ENCODE results near the gene AMZ1. TPM values are rescaled to one million over a fixed set of nuclear protein-coding genes. Genes with fewer than 3 reads are reported as not detected.

Gene AMZ1
- total and polyA plus RNA-seq, 10 of the 15 experiments (the other 5 are each of a cell fraction or from before 2014, with no cell fraction given) = 0.02 to 2.0 (median 0.69) TPM

- TF ChIP-seq CBX3 (IDR thresholded peaks at IDR 0.05; ENCODE audit: borderline replicate concordance, low read depth) (no peak), ATF2 (IDR thresholded peaks at IDR 0.05; ENCODE audit: low read length) (no peak), BMI1 (IDR thresholded peaks at IDR 0.05; ENCODE audit: borderline replicate concordance) (no peak)
- TF ChIP-seq, protein P1, sequence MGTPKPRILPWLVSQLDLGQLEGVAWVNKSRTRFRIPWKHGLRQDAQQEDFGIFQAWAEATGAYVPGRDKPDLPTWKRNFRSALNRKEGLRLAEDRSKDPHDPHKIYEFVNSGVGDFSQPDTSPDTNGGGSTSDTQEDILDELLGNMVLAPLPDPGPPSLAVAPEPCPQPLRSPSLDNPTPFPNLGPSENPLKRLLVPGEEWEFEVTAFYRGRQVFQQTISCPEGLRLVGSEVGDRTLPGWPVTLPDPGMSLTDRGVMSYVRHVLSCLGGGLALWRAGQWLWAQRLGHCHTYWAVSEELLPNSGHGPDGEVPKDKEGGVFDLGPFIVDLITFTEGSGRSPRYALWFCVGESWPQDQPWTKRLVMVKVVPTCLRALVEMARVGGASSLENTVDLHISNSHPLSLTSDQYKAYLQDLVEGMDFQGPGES (IDR thresholded peaks at IDR 0.05) = no peak
Observed at GRCh38 chr7:2754912-2755311, 66.9 kb downstream of the AMZ1 start (continued).

- POLR2A ChIA-PET = no interaction called here
- Histone ChIP-seq H3K4me2 (ENCODE audit: control insufficient read depth, insufficient read depth) (no peak overlapping the region), H3K4me3 (no peak overlapping the region), H4K20me1 (ENCODE audit: control insufficient read depth, insufficient read depth) (no peaks in the 10 kb centered on the region), H3K79me2 (ENCODE audit: control insufficient read depth, insufficient read depth, low read length) (peaks cover 2% of the 10 kb centered on the region), H3K4me1 (ENCODE audit: control insufficient read depth, insufficient read depth, low read length) (peaks cover 30% of the 10 kb centered on the region), H3K9me3 (replicated peaks; ENCODE audit: control insufficient read depth, insufficient read depth, low read length) (no peaks in the 10 kb centered on the region; the same call in 2 of the 3 replicates), H3K36me3 (ENCODE audit: control insufficient read depth in 2 of 2, insufficient read depth in 2 of 2, low read length in 1 of 2) (no peaks in the 10 kb centered on the region; a peak in 2 of 4 replicates), H3K27ac (ENCODE audit: control insufficient read depth, insufficient read depth) (no peak overlapping the region), H3K9ac (ENCODE audit: control insufficient read depth, insufficient read depth, low read length) (no peak overlapping the region), H3K27me3 (replicated peaks in 1 of 2; ENCODE audit: control insufficient read depth in 2 of 2, insufficient read depth in 2 of 2, low read length in 1 of 2) (no peaks in the 10 kb centered on the region), H2AFZ (ENCODE audit: control insufficient read depth, low read depth, low read length) (no peak overlapping the region)
- ATAC-seq (no peak), DNase-seq (ENCODE audit: low read depth, low spot score) (no peak), FAIRE-seq (no peak)
- RAD21 ChIA-PET (ENCODE audit: unreplicated experiment) = interaction anchor here (0.9 kb wide), 1 partner anchor 29 kb away, joined by 3 read pairs; no protein-coding TSS in a partner anchor
- in situ Hi-C loops (cut with MboI) = no loop called here
- intact Hi-C loops (cut with micrococcal nuclease; ENCODE audit: unreplicated experiment) = loop anchor here (5.0 kb wide), 1 partner anchor 67 kb away; no protein-coding TSS in a partner anchor
- CTCF ChIA-PET = interaction anchor here (0.9 kb wide), 1 partner anchor 36 kb away, joined by 3 read pairs; no protein-coding TSS in a partner anchor
- no TSS peak for BruUV-seq (replicated peaks)
- SMC1A ChIA-PET (ENCODE audit: uncharacterized antibody, unreplicated experiment) = interaction anchor here (0.8 kb wide), 1 partner anchor 45 kb away, joined by 3 read pairs; no protein-coding TSS in a partner anchor
- no peak for TF ChIP-seq PAX8 (IDR thresholded peaks at IDR 0.05)
- TF ChIP-seq, protein P2, sequence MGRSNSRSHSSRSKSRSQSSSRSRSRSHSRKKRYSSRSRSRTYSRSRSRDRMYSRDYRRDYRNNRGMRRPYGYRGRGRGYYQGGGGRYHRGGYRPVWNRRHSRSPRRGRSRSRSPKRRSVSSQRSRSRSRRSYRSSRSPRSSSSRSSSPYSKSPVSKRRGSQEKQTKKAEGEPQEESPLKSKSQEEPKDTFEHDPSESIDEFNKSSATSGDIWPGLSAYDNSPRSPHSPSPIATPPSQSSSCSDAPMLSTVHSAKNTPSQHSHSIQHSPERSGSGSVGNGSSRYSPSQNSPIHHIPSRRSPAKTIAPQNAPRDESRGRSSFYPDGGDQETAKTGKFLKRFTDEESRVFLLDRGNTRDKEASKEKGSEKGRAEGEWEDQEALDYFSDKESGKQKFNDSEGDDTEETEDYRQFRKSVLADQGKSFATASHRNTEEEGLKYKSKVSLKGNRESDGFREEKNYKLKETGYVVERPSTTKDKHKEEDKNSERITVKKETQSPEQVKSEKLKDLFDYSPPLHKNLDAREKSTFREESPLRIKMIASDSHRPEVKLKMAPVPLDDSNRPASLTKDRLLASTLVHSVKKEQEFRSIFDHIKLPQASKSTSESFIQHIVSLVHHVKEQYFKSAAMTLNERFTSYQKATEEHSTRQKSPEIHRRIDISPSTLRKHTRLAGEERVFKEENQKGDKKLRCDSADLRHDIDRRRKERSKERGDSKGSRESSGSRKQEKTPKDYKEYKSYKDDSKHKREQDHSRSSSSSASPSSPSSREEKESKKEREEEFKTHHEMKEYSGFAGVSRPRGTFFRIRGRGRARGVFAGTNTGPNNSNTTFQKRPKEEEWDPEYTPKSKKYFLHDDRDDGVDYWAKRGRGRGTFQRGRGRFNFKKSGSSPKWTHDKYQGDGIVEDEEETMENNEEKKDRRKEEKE (IDR thresholded peaks at IDR 0.05) = no peak
- no peak for TF ChIP-seq E2F4 (IDR thresholded peaks at IDR 0.05; ENCODE audit: low read depth, low read length)
- no peak for TF ChIP-seq POLR2AphosphoS2 (IDR thresholded peaks at IDR 0.05; ENCODE audit: low read depth, low read length)
- no peak for TF ChIP-seq USF1 (IDR thresholded peaks at IDR 0.05; ENCODE audit: borderline replicate concordance, extremely low read length, insufficient read depth, low read depth, low read length)
- TF ChIP-seq SREBF2 (IDR thresholded peaks at IDR 0.05; ENCODE audit: low read length) = no peak
- TF ChIP-seq DPF2 (IDR thresholded peaks at IDR 0.05) = no peak
- no peak for TF ChIP-seq RB1 (IDR thresholded peaks at IDR 0.05; ENCODE audit: borderline replicate concordance)
- no peak for TF ChIP-seq SPI1 (IDR thresholded peaks at IDR 0.05; ENCODE audit: borderline replicate concordance, insufficient read depth, low read depth, low read length)
- TF ChIP-seq EP300 (IDR thresholded peaks at IDR 0.05; ENCODE audit: borderline replicate concordance in 1 of 2, control insufficient read depth in 1 of 2, low read depth in 2 of 2, low read length in 2 of 2) = no peak
Observed at GRCh38 chr7:2755531-2755930, 67.5 kb downstream of the AMZ1 start.

All from GM12878 (cell line).